ENCODE results near the gene TMEM87B.
"Not testable (repeated sequence)": the region's sequence is repeated elsewhere in the genome, so short reads cannot be mapped to it uniquely, and the experiment has no call there.

The TMEM87B gene

DNA sequence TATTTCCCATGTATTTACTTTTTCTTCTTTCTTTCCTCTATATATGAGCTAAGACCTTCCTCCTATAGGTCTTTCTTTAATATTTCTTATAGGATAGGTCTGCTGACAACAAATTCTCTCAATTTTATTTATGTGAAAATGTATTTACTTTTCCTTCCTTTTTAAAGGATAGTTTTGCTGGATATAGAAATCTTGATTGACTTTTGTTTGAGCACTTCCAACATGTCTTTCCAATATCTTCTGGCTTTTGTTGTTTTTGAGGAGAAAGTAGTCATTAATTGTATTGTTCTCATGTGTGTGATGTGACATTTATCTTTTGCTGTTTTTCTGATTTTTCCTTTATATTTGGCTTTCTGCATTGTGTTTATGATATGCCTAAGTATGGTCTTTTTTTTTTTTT, 54.2 kb downstream of the TMEM87B start:
- no peak overlapping the region for H3K4me3 Mint-ChIP-seq
- H3K27ac Mint-ChIP-seq = no peak overlapping the region

GRCh38 chr2:112110966-112111365, 55.9 kb downstream of the TMEM87B start:
- Mint-ChIP-seq H3K9me3 (peaks cover 7% of the 10 kb centered on the region), H3K27ac (no peak overlapping the region), H3K36me3 (peaks cover 83% of the 10 kb centered on the region), H3K4me3 (no peak overlapping the region), H3K4me1 (no peaks in the 10 kb centered on the region)
- DNase-seq (ENCODE audit: low spot score in 2 of 2) (no peak), ATAC-seq (no peak)

More for the DNA sequence above, 54.2 kb downstream of the TMEM87B start:
- ATAC-seq (no peak), DNase-seq (ENCODE audit: low spot score in 2 of 2) (no peak)
- Mint-ChIP-seq H3K9me3 (peaks cover 7% of the 10 kb centered on the region), H3K36me3 (peaks cover 85% of the 10 kb centered on the region), H3K4me1 (no peaks in the 10 kb centered on the region)

- not testable (repeated sequence) for H3K4me1 Mint-ChIP-seq; H3K4me3 Mint-ChIP-seq; DNase-seq (ENCODE audit: low spot score in 2 of 2); H3K9me3 Mint-ChIP-seq
- peak; percentile 47 for ATAC-seq
- Mint-ChIP-seq H3K27ac (peak overlapping the region; percentile 62), H3K36me3 (peaks cover 80% of the 10 kb centered on the region)
Measured at GRCh38 chr2:112113354-112113753, 58.3 kb downstream of the TMEM87B start.

GRCh38 chr2:112118148-112118547, 63.1 kb downstream of the TMEM87B start:
- Mint-ChIP-seq H3K36me3 (peaks cover 32% of the 10 kb centered on the region), H3K4me3 (no peak overlapping the region), H3K9me3 (no peaks in the 10 kb centered on the region), H3K4me1 (peaks cover 2% of the 10 kb centered on the region), H3K27ac (peak overlapping the region; percentile 45)
- no peak for DNase-seq (ENCODE audit: low spot score in 2 of 2)
- ATAC-seq = no peak

GRCh38 chr2:112121682-112122254, 66.7 kb downstream of the TMEM87B start:
- DNase-seq (ENCODE audit: low spot score in 2 of 2) (no peak), ATAC-seq (no peak)
- no peak overlapping the region for H3K27ac Mint-ChIP-seq
- H3K4me1 Mint-ChIP-seq = peaks cover 6% of the 10 kb centered on the region
- peaks cover 3% of the 10 kb centered on the region for H3K9me3 Mint-ChIP-seq
- H3K36me3 Mint-ChIP-seq = peaks cover 14% of the 10 kb centered on the region
- no peak overlapping the region for H3K4me3 Mint-ChIP-seq

DNA sequence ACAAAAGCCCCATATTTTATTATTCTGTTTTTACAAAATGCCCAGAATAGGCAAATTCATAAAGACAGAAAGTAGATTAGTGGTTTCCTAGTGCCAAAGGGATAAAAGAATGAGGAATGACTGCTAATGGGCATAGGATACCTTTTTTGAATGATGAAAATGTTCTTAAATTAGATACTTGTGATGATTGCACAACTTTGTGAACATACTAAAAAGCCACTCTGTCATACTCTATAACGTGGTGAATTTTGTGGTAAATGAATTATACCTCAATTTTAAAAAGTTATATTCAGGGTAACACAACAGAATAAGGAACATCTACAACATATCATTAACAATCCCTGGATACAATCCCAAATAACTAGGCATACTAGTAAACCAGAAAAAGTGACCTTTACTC, 74.0 kb downstream of the TMEM87B start:
- no peak overlapping the region for H3K27ac Mint-ChIP-seq
- H3K4me3 Mint-ChIP-seq = no peak overlapping the region
- H3K4me1 Mint-ChIP-seq = no peaks in the 10 kb centered on the region
- H3K9me3 Mint-ChIP-seq = peaks cover 8% of the 10 kb centered on the region
- H3K36me3 Mint-ChIP-seq = no peaks in the 10 kb centered on the region
- ATAC-seq = no peak
- no peak for DNase-seq (ENCODE audit: low spot score in 2 of 2)

DNA sequence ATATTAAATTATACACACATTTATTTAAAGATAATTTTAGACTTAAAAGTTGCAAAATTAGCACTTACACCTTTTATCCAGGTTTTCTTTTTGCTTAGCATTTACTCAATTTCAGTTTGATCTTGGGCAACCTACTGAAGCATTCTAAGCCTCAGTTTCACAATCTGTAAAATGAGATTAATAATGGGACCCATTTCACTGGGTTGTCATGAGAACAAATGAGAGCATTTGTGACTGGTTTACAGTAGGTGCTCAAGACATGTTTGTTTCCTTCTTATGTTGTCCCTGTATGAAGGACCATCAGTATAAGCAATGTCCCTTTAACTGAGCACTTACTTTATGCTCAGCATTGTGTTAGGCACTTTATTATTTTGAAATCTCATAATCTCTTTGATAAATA, 78.3 kb downstream of the TMEM87B start:
- ATAC-seq (no peak), DNase-seq (ENCODE audit: low spot score in 2 of 2) (no peak)
- Mint-ChIP-seq H3K9me3 (peaks cover 5% of the 10 kb centered on the region), H3K27ac (no peak overlapping the region), H3K4me1 (no peaks in the 10 kb centered on the region), H3K36me3 (no peaks in the 10 kb centered on the region), H3K4me3 (no peak overlapping the region)

- no peak for DNase-seq (ENCODE audit: low spot score in 2 of 2)
- ATAC-seq = no peak
- no peak overlapping the region for H3K27ac Mint-ChIP-seq
- no peaks in the 10 kb centered on the region for H3K36me3 Mint-ChIP-seq
- no peaks in the 10 kb centered on the region for H3K4me1 Mint-ChIP-seq
- peaks cover 5% of the 10 kb centered on the region for H3K9me3 Mint-ChIP-seq
- no peak overlapping the region for H3K4me3 Mint-ChIP-seq
Measured at GRCh38 chr2:112134120-112134519, 79.1 kb downstream of the TMEM87B start.

DNA sequence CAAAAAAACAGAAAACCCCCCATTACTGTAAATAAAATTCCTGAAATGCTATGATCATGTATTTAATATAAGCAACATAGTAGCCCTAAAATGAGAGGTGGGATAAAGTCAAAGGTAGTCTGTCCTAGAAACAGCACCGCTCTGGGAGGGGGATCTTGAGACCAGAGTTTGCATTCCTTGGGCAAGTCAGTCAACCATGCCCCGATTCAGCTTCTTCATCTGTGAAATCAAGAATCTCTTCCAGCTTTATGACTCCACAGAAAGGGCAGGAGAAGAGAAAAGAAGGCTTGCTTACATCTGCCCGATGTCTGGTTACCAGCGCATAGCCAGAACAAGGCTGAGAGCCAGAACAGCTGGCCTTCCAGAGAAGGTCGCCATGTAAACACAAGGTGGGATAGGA, 81.0 kb downstream of the TMEM87B start:
- Mint-ChIP-seq H3K4me3 (no peak overlapping the region), H3K36me3 (no peaks in the 10 kb centered on the region)
- no peak for ATAC-seq

DNA sequence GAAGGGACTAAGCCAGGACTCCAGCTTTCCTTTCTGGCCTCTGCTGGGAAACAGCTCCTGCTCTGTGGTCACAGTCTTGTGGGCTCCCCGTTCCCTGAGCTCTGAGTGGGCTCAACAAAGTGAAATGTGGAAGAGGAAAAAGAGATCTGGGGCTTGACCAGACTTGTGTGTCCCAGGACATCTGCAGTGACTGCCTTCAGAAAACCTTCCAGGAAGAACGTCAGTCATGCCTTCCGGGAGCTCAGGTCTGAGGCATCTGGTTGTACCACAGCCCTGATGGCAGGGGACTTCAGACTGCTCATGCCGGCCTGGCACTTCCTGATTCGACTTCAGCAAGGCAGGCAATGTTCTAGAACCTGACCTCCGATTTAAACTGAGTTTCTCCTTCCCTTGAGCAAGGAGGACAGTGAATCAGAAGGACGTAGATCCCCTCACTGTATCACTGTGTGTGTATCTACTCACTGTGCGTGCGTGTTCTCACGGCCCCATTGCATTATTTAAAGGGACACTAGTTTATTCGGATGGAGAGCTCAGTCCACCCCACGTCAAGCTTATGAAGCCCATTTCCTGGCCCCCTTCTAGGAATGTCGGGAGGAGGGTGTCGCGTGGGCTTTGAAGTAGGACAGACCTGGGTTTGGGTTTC, 82.6 kb downstream of the TMEM87B start:
- peak; percentile 46 for ATAC-seq
- peak in 1 of 2 donors; percentile 46 for DNase-seq (ENCODE audit: low spot score in 2 of 2)
- Mint-ChIP-seq H3K4me3 (peak overlapping the region; percentile 30), H3K36me3 (no peaks in the 10 kb centered on the region), H3K9me3 (peaks cover 3% of the 10 kb centered on the region), H3K27ac (no peak overlapping the region), H3K4me1 (no peaks in the 10 kb centered on the region)

More for the DNA sequence above, 81.0 kb downstream of the TMEM87B start:
- H3K9me3 Mint-ChIP-seq = peaks cover 5% of the 10 kb centered on the region
- no peak overlapping the region for H3K27ac Mint-ChIP-seq
- no peak for DNase-seq (ENCODE audit: low spot score in 2 of 2)
- H3K4me1 Mint-ChIP-seq = no peaks in the 10 kb centered on the region

GRCh38 chr2:112138159-112139032, 83.3 kb downstream of the TMEM87B start, which contains the start of gene FBLN7:
Gene FBLN7, plus strand, starts transcription at chr2:112138385. Its CDS starts 271 bp downstream, at chr2:112138656.
- ATAC-seq (no peak), DNase-seq (ENCODE audit: low spot score in 2 of 2) (peak in 1 of 2 donors; percentile 45)
- Mint-ChIP-seq H3K36me3 (no peaks in the 10 kb centered on the region), H3K4me3 (peak within 1 kb of the TSS; percentile 30), H3K9me3 (no peaks in the 10 kb centered on the region), H3K4me1 (no peaks in the 10 kb centered on the region), H3K27ac (no peak within 1 kb of the TSS)

DNA sequence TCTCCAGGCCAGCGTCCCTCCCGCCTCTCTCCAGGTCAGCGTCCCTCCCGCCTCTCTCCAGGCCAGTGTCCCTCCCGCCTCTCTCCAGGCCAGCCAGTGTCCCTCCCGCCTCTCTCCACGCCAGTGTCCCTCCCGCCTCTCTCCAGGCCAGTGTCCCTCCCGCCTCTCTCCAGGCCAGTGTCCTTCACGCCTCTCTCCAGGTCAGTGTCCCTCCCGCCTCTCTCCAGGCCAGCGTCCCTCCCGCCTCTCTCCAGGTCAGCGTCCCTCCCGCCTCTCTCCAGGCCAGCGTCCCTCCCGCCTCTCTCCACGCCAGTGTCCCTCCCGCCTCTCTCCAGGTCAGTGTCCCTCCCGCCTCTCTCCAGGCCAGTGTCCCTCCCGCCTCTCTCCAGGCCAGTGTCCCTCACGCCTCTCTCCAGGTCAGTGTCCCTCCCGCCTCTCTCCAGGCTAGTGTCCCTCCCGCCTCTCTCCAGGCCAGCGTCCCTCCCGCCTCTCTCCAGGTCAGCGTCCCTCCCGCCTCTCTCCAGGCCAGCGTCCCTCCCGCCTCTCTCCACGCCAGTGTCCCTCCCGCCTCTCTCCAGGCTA, 84.1 kb downstream of the TMEM87B start:
- not testable (repeated sequence) for H3K27ac Mint-ChIP-seq; DNase-seq (ENCODE audit: low spot score in 2 of 2)

GRCh38 chr2:112139661-112140204, 84.7 kb downstream of the TMEM87B start:
- not testable (repeated sequence) for H3K4me3 Mint-ChIP-seq; H3K4me1 Mint-ChIP-seq; ATAC-seq; H3K9me3 Mint-ChIP-seq; H3K36me3 Mint-ChIP-seq; H3K27ac Mint-ChIP-seq; DNase-seq (ENCODE audit: low spot score in 2 of 2)

More for the DNA sequence above, 84.1 kb downstream of the TMEM87B start:
- not testable (repeated sequence) for H3K4me3 Mint-ChIP-seq, H3K9me3 Mint-ChIP-seq, H3K4me1 Mint-ChIP-seq, H3K36me3 Mint-ChIP-seq, ATAC-seq

GRCh38 chr2:112140205-112140802, 85.2 kb downstream of the TMEM87B start:
- Mint-ChIP-seq H3K27ac (no peak overlapping the region), H3K9me3 (no peaks in the 10 kb centered on the region), H3K4me3 (no peak overlapping the region), H3K36me3 (no peaks in the 10 kb centered on the region), H3K4me1 (no peaks in the 10 kb centered on the region)
- ATAC-seq = no peak
- peak in 1 of 2 donors; percentile 38 for DNase-seq (ENCODE audit: low spot score in 2 of 2)

Measured in stimulated activated effector memory CD8-positive, alpha-beta T cell treated with anti-CD3 and anti-CD28 coated beads, Interleukin-12 subunit alpha, Interleukin-12 subunit beta, amount 100 ng/mL, for 72 hours (primary cell).